ENCODE results near the gene SLC30A1.
"Not testable (repeated sequence)": the region's sequence is repeated elsewhere in the genome, so short reads cannot be mapped to it uniquely, and the experiment has no call there.

SLC30A1 gene

DNA sequence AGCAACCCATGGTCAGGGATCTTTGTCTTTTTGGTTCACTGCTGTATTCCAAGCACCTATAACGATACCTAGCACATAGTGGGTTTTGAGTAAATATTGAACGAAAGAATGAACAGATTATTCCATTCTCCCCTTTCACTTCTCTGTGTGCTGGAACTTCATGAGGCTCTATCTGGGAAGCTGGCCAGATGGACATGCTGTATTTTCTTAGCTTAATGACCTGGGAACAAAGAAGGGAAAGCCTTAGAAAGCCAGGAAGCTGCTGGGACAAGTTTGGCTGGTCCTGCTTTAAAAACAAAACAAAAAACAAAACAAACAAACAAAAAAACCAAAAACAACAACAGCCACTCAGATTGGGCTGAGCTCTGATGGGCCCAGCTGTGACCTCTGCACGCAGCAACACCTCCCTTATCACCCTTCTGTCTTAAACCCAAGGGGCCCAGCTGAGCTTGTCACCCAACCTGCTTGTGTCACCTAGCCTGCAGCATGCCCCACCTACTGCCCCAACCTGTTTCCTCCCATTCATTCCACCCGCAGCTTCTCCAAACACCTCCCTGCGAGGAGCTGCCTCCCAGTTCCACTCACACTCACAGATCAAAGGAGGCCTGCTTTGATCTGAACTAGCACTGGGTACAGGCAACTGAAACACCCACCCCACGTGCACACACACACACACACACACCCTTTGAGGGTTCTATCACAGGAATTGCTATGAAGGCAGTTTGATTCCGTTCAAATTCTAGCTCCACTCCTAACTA, 37.1 kb downstream of the SLC30A1 start:
- DNase-seq, result no peak

DNA sequence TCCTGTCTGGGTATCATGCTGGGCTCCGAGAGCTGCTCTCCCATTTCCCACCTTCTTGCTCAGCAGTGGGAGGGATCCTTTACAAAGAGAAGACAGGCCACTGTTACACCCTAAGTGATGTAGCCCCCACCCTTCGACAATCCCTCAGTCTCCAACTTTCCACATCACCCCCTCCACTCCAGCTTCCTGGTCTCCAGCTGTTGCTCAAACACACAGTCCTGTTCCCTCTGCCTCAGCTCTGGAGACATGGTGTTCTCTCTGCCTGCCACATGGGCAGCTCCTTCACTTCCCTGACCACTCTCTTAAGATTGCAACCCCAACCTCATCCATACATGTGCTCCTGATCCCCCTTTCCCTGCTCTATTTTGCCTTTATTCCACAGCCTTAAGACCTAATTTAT, 37.7 kb downstream of the SLC30A1 start:
- DNase-seq, result no peak

DNA sequence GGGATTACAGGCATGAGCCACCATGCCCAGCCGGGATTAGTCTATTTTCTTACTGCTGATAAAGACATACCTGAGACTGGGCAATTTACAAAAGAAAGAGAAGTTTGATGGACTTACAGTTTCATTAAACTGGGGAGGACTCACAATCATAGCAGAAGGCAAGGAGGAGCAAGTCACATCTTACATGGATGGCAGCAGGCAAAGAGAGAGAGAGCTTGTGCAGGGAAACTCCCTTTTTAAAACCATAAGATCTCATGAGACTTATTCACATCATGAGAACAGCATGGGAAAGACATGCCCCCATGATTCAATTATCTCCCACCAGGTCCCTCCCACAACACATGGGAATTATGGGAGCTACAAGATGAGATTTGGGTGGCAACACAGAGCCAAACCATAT, 38.1 kb downstream of the SLC30A1 start:
- not testable (repeated sequence) for DNase-seq

DNA sequence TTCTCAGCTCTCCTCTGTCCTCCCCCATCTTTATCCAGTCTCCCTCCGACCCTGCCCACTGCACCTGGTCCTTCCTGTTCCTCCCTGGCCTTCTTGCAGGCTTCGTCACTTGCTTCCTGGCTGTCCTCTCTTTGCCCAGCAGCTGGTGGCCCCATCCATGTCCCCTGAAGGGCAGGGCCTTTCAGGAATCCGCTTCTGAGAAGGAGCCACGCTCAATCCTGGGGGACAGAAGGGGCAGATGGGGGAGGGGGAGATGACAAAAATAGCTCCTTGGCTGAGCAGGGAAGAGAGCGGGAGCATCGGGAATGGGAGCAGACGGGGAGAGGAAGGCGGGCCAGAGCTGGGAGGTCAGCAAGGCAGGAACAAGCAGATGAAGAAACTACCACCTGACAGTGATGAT, 40.7 kb downstream of the SLC30A1 start:
- DNase-seq, result no peak

DNA sequence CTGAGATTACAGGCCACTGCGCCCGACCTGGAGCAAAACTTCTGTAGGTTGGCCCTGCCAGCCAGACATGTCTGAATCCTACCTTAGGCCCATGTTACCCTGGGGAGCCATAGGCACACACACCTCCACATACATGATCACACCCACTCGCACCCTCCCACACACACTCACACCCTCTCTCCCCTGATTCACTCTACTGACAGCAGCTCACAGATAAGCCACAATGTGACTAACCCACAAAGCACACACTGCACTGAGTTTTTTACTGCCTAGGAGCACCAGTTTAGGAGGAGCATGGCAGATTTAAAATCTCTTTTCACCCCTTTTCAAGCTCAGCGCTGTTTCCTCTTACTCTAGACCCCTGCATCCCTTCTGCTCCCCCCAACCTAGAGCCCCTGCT, 41.7 kb downstream of the SLC30A1 start:
- no peak for DNase-seq

DNA sequence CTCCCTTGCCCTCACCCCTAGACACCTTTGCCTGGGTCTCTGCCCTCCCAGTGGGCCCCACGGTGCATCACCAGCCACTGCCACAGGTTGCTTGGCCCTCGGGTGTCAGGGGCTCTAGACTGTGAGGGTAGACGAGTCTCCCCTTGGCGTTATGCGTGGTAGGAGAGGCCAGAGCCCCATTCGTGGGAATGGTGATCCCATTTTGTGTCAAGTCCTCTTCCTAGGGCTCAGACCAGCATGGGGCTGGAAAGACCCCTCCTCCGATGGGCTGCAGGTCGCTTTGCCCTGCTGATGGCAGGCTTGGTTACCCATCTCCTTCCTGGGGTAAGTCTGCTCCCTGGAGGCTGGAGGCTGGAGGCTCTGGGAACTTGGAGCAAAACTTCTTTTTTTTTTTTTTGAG, 42.4 kb downstream of the SLC30A1 start:
- no peak for DNase-seq

DNA sequence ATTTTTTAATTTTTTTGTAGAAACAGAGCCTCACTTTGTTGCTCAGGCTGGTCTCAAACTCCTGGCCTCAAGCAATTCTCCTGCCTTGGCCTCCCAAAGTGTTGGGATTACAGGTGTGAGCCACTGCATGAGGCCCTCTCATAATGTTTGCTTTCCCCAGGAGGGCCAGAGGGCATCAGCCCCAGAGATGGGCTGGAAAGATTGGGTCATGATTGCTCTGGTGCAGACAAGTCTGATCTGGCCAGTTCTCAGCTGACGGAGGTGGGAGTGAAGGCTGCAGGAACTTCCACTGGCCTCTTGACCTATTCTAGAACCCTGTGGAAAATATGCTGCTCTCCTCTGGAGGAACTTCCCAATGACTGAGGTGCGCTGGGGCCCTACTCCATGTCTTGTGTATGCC, 43.6 kb downstream of the SLC30A1 start:
- DNase-seq, result no peak

DNA sequence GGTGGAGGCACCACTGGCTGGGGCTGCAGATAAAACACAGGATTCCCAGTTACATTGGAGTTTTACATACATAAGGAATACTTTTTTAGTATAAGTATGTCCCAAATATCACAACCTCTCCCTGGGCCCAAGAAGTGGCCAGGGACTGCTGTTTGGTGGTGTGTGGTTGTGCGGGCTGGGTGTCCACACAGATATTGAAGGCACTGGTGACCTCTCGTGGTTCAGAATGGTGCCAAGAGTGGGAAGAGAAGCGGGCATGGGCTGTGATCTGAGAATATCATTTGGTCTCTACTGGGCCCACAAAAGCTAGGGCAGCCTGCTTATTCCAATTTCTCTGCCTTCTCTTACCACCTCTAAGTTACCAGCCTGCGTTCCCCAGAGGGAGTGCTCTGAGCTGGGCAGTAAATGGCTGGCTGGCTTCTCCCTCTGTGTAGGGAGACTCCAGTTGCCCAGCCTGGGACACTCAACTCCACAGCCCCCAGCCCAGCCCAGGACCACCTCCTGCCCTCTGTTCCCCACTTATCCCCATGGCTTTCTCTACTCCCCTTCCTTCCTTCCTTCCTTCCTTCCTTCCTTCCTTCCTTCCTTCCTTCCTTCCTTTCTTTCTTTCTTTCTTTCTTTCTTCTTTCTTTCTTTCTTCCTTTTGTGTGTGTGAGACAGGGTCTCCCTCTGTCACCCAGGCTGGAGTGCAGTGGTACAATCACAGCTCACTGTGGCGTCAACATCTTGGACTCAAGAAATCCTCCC, 44.2 kb downstream of the SLC30A1 start:
- no peak for DNase-seq

DNA sequence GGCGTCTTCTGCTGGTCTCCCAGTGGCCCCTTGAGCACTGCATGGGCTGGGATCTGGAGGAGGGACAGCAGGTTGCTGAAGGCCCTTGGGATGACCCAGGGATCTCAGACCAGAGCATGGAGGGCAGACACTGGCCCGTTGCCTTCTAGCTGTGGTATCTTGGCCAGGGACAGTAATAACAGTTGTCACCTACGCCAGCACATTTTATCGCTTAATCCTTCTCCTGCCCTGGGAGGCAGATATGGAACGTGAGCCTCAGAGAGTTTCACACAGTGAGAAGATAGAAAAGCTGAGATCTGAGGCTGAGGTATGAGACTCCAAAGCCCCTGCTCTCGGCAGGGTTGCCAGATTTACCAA, 46.9 kb downstream of the SLC30A1 start:
- DNase-seq, result no peak

DNA sequence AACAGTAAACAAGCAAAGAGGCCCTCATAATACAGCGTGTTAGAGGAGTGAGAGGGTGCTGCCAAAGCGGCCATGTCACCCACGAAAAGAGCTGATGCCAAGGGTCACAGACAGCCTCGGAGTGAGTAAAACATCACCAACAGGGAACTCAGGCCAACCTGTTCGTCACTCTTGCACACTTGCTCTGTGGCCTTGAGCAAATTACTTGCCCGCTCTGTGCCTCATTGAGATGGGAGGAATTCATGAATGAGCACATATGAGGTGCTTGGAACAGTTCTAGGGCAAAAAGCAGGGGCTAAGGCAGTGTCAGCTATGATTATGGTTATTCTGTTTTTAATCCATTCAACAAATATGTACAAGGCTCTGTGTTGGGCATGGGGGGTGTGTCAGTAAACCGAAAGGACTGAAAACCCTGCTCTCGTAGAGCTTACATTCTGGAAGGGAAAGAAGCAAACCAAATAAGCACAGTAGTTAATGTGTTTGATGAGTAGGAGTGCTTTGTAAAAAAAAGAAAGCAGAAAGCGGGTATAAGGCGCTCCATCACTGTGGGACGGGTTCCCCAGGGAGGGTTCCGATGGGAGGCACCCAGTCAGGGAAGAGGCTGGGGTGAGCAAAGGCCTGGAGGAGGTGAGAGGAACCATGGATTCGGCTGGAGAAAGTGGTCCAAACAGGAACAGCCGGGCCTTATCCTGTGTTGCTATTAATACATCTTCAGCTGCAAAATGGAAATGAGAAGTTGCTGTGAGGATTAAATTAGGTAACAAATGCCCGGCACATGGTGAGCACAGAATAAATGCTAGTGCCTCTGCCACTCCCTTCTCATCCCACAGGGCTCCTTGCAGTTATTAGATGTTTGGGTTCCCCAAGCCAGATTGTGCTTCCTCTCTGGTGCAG, 47.5 kb downstream of the SLC30A1 start:
- no peak for DNase-seq

DNA sequence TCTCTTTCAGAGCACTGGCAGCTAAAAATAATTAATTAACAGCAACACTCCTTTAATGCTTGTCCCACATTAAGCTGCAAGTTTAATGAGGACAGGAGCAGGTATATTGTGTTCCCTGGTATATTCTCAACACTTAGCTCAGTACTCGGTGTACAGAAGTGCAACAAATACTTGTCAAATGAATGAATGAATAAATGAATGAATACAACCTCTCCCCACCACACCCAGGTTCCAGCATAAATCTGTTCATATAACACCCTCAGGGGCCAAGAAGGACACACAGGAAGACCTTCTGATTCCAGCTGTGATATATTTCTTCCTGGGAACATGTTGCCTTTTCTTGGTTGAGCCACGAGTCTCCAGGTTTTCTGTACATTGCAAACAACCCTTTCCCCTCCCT, 48.9 kb downstream of the SLC30A1 start:
- DNase-seq, result no peak

DNA sequence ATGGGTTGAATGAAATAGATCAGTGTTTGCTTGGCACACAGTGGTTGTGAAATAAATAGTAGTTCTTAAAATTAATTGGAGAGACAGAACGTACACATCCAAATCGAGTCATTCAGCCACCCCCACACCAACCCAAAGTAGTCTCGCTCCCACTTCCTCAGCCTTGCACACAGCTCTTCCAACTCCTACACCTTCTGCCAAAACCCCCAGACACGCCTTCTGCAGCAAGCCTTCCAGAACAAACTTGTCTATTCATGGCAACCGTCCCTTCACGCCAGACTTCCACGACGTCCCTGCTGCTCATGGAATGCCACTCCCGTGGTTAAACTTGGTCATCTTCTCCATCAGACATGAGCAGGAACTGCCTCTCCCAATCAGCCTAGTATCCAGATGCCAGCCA, 49.5 kb downstream of the SLC30A1 start:
- no peak for DNase-seq

DNA sequence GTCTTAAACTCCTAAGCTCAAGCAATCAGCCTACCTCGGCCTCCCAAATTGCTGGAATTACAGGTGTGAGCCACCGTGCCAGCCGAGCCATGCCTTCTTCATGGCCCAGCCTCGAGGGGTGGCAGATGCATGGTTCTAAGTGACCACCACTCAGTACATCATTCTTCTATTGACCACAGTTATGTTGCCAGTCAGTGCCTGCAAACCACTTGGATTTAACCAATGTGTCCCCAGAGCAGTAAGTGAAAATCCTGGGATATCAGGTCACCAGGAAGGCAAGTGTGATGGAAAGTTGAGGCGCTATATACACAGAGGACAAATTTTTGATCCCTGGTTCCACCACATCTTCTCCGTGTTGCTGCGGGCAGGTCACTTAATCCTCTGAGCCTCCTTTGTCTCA, 50.0 kb downstream of the SLC30A1 start:
- DNase-seq, result no peak

DNA sequence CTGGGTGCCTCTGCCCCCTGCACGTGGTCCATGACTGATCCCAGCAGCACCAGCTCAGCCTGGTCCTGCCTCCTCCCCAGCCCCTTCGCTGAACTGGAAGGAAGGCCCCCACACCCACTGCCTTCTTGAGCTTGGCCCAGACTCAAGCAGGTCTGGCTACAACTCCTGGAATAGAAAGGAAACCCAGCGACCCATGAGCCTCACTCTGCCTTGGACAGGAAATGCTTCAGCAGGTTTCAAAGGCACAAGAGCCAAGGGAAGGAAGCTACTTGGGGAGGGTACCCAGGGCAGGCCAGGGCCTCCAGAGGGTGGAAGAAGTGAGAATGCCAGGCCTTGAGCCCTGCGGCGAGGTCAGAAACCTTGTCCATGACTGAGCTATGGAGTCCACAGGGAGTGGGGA, 51.1 kb downstream of the SLC30A1 start:
- DNase-seq, result no peak

DNA sequence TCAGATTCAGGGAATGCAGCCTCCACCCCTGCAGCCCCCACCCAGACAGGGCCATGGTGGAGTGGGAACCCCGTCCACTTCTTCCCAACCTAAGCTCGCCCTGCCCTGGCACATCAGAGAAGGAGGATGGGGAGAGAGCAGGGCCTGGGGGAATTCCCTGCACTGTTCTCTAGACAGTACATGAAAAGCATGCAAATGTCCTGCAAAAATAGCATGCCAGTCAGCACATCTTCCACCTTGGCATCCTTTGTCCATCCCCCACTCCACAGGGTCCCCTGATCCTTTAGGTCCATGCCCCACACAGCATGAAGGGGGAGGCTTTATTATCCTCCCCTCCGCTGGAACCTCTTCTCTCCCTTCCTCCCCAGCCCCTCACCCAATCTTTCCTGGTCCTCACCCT, 52.0 kb downstream of the SLC30A1 start:
- no peak for DNase-seq

DNA sequence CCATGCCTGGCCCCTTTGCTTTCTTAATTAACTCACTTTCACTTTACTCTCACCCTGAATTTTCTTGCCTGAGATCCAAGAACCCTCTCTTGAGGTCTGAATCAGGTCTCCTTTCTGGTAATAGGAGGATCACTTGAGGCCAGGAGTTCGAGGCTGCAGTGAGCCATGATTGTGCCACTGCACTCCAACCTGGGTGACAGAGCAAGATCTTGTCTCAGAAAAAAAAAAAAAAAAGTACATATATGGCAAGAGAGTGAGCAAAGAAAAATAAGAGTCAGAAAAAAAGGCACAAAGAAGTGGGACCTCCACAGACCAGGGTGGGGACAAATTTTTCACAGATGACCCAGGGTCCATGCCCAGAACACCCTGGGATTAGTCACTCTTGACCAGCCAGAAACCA, 52.9 kb downstream of the SLC30A1 start:
- DNase-seq, result no peak

DNA sequence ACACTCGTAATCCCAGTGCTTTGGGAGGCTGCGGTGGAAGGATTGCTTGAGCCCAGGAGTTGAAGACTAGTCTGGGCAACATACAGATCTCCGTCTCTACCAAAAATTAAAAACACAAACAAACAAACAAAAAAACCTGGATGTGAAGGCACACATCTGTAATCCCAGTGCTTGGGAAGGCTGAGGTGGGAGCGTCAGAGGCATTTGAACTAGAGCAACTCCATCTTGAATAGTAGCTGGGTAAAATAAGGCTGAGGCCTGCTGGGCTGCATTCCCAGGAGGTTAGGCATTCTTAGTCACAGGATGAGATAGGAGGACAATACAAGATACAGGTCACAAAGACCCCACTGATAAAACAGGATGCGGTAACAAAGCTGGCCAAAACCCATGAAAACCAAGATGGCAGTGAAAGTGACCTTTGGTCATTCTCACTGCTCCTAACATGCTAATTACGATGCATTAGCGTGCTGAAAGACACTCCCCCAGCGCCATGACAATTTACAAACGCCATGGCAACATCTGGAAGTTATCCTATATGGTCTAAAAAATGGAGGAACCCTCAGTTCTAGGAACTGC, 53.8 kb downstream of the SLC30A1 start:
- DNase-seq, result no peak

DNA sequence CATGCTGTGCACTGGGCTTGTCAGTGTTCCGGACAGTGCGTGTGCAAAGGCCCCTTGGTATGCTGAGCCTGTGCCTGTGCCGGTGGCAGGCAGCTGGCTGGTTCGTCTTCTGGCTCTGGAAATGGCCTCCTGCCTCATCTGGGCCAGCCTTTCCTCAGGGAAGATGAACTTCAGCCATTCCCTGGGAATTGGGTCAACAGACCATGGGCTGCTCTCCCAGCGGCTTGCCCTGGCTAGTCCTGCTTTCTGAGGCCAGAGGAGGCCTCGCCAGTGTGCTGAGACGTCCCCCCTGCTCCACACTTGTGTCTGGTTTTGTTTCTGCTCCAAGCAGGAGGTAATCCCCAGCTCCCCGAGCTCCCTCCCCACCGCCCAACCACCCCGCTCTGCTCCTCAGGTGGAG, 54.4 kb downstream of the SLC30A1 start:
- DNase-seq, result no peak

DNA sequence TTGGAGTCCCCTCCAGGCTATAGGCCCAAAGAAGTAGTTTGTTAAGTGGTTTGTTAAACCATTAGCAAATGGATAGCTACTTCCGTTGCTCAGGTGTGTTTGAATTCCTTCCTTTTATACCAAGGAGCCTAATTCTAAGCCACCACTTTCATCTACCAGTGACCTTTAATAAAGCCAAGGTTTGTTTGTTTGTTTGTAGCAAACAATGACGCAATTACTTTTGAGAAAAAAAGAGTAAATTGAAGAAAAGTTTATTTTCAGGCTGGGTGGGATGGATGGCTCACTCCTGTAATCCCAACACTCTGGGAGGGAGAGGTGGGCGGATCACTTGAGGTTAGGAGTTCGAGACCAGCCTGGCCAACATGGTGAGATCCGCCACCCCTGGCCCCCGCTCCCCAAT, 56.2 kb downstream of the SLC30A1 start:
- DNase-seq, result no peak
